ENCODE data around the gene CFAP77.

The CFAP77 gene

DNA sequence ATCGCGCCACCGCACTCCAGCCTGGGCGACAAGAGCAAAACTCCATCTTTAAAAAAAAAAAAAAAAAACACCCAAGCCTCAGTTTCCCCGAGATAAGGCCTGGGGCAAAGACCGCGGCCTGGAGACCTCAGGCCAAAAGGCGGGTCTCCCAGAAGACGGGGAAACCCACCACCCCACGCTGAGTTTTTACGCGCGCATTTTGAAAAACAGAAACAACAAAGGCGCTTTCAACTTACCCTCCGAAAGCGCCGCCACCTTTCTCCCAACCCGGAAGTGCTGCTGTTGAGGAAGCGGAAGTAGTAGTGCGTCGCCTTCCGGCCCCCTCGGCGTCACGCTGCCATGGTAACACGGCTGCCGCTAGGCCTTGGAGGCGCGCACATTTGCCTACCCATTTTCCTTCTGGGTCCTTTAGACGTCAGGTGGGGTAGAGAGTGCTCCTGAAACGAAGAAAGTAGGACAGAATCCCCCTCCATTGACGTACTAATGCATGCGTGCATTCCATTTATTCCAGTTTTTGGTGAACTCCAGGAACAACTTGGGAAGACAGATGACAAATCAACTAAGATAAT lies 3.4 kb upstream of the CFAP77 start, which contains the start of gene TTF1 (continued):
- TF ChIP-seq, protein P1, sequence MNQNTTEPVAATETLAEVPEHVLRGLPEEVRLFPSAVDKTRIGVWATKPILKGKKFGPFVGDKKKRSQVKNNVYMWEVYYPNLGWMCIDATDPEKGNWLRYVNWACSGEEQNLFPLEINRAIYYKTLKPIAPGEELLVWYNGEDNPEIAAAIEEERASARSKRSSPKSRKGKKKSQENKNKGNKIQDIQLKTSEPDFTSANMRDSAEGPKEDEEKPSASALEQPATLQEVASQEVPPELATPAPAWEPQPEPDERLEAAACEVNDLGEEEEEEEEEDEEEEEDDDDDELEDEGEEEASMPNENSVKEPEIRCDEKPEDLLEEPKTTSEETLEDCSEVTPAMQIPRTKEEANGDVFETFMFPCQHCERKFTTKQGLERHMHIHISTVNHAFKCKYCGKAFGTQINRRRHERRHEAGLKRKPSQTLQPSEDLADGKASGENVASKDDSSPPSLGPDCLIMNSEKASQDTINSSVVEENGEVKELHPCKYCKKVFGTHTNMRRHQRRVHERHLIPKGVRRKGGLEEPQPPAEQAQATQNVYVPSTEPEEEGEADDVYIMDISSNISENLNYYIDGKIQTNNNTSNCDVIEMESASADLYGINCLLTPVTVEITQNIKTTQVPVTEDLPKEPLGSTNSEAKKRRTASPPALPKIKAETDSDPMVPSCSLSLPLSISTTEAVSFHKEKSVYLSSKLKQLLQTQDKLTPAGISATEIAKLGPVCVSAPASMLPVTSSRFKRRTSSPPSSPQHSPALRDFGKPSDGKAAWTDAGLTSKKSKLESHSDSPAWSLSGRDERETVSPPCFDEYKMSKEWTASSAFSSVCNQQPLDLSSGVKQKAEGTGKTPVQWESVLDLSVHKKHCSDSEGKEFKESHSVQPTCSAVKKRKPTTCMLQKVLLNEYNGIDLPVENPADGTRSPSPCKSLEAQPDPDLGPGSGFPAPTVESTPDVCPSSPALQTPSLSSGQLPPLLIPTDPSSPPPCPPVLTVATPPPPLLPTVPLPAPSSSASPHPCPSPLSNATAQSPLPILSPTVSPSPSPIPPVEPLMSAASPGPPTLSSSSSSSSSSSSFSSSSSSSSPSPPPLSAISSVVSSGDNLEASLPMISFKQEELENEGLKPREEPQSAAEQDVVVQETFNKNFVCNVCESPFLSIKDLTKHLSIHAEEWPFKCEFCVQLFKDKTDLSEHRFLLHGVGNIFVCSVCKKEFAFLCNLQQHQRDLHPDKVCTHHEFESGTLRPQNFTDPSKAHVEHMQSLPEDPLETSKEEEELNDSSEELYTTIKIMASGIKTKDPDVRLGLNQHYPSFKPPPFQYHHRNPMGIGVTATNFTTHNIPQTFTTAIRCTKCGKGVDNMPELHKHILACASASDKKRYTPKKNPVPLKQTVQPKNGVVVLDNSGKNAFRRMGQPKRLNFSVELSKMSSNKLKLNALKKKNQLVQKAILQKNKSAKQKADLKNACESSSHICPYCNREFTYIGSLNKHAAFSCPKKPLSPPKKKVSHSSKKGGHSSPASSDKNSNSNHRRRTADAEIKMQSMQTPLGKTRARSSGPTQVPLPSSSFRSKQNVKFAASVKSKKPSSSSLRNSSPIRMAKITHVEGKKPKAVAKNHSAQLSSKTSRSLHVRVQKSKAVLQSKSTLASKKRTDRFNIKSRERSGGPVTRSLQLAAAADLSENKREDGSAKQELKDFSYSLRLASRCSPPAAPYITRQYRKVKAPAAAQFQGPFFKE (tag by site-specific recombination; IDR thresholded peaks at IDR 0.05; ENCODE audit: borderline replicate concordance): no peak
- peak; percentile 48; the same call in 1 of the 2 replicates for TF ChIP-seq ZNF2 (tag by site-specific recombination; IDR thresholded peaks at IDR 0.05)
- peak; percentile 47; the same call in 1 of the 2 replicates for TF ChIP-seq ZBTB21 (tag by site-specific recombination; IDR thresholded peaks at IDR 0.05)
- TF ChIP-seq ZNF394 (tag by site-specific recombination; IDR thresholded peaks at IDR 0.05; ENCODE audit: borderline replicate concordance): 0 out of 2 replicates have a peak, but pooled peaks have one; percentile 11
- TF ChIP-seq, protein P2, sequence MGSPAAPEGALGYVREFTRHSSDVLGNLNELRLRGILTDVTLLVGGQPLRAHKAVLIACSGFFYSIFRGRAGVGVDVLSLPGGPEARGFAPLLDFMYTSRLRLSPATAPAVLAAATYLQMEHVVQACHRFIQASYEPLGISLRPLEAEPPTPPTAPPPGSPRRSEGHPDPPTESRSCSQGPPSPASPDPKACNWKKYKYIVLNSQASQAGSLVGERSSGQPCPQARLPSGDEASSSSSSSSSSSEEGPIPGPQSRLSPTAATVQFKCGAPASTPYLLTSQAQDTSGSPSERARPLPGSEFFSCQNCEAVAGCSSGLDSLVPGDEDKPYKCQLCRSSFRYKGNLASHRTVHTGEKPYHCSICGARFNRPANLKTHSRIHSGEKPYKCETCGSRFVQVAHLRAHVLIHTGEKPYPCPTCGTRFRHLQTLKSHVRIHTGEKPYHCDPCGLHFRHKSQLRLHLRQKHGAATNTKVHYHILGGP (tag by site-specific recombination; IDR thresholded peaks at IDR 0.05): peak; percentile 53; the same call in 1 of the 2 replicates
- peak; percentile 99 for TF ChIP-seq ZNF518A (tag by site-specific recombination; conservative IDR thresholded peaks at IDR 0.05; ENCODE audit: low read depth)
- TF ChIP-seq YY1 (tag by site-specific recombination; IDR thresholded peaks at IDR 0.05): peak; percentile 61; the same call in 1 of the 2 replicates
- TF ChIP-seq, protein P3, sequence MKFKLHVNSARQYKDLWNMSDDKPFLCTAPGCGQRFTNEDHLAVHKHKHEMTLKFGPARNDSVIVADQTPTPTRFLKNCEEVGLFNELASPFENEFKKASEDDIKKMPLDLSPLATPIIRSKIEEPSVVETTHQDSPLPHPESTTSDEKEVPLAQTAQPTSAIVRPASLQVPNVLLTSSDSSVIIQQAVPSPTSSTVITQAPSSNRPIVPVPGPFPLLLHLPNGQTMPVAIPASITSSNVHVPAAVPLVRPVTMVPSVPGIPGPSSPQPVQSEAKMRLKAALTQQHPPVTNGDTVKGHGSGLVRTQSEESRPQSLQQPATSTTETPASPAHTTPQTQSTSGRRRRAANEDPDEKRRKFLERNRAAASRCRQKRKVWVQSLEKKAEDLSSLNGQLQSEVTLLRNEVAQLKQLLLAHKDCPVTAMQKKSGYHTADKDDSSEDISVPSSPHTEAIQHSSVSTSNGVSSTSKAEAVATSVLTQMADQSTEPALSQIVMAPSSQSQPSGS (tag by site-specific recombination; IDR thresholded peaks at IDR 0.05; ENCODE audit: low read depth): no peak
- TF ChIP-seq ZNF341 (tag by site-specific recombination; IDR thresholded peaks at IDR 0.05; ENCODE audit: low read depth): no peak
- TF ChIP-seq REPIN1 (tag by site-specific recombination; IDR thresholded peaks at IDR 0.05; ENCODE audit: low read depth): 0 out of 2 replicates have a peak, but pooled peaks have one; percentile 19
- no peak for TF ChIP-seq ZNF610 (tag by site-specific recombination; IDR thresholded peaks at IDR 0.05; ENCODE audit: borderline replicate concordance)
- TF ChIP-seq ZBTB8A (tag by site-specific recombination; IDR thresholded peaks at IDR 0.05): 0 out of 2 replicates have a peak, but pooled peaks have one; percentile 20
- TF ChIP-seq ZNF155 (tag by site-specific recombination; IDR thresholded peaks at IDR 0.05): no peak
- TF ChIP-seq, protein P4, sequence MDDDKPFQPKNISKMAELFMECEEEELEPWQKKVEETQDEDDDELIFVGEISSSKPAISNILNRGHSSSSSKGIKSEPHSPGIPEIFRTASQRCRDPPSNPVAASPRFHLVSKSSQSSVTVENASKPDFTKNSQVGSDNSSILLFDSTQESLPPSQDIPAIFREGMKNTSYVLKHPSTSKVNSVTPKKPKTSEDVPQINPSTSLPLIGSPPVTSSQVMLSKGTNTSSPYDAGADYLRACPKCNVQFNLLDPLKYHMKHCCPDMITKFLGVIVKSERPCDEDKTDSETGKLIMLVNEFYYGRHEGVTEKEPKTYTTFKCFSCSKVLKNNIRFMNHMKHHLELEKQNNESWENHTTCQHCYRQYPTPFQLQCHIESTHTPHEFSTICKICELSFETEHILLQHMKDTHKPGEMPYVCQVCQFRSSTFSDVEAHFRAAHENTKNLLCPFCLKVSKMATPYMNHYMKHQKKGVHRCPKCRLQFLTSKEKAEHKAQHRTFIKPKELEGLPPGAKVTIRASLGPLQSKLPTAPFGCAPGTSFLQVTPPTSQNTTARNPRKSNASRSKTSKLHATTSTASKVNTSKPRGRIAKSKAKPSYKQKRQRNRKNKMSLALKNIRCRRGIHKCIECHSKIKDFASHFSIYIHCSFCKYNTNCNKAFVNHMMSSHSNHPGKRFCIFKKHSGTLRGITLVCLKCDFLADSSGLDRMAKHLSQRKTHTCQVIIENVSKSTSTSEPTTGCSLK (tag by site-specific recombination; IDR thresholded peaks at IDR 0.05): no peak
- TF ChIP-seq ZNF629 (tag by site-specific recombination; IDR thresholded peaks at IDR 0.05): peak; percentile 72
- TF ChIP-seq ZNF362 (tag by site-specific recombination; IDR thresholded peaks at IDR 0.05): peak; percentile 69
- TF ChIP-seq ZBTB26 (tag by site-specific recombination; optimal IDR thresholded peaks at IDR 0.05): peak; percentile 23
- peak; percentile 31; the same call in 1 of the 2 replicates for TF ChIP-seq GLIS1 (tag by site-specific recombination; IDR thresholded peaks at IDR 0.05)
